DND-41 (cell line): Measurements from ENCODE around the gene HGS.
"Not testable (repeated sequence)": the region's sequence is repeated elsewhere in the genome, so short reads cannot be mapped to it uniquely, and the experiment has no call there.

ENCODE experiments used
- EZH2 ChIP-seq: IDR thresholded peaks from 3 replicates; pipeline ENCODE4 v1.6.1; 2012; ENCODE audit warnings: borderline replicate concordance, low read depth, mild to moderate bottlenecking, moderate library complexity, low read length, inconsistent platforms; ENCODE audit not compliant: severe bottlenecking
- TF ChIP-seq, protein P1 (sequence below): IDR thresholded peaks from 2 replicates; pipeline ENCODE4 v1.5.1; 2012; ENCODE audit warnings: borderline replicate concordance, low read length, moderate library complexity, mild to moderate bottlenecking; ENCODE audit not compliant: poor library complexity, severe bottlenecking; ENCODE audit errors: extremely low read depth

DNA sequence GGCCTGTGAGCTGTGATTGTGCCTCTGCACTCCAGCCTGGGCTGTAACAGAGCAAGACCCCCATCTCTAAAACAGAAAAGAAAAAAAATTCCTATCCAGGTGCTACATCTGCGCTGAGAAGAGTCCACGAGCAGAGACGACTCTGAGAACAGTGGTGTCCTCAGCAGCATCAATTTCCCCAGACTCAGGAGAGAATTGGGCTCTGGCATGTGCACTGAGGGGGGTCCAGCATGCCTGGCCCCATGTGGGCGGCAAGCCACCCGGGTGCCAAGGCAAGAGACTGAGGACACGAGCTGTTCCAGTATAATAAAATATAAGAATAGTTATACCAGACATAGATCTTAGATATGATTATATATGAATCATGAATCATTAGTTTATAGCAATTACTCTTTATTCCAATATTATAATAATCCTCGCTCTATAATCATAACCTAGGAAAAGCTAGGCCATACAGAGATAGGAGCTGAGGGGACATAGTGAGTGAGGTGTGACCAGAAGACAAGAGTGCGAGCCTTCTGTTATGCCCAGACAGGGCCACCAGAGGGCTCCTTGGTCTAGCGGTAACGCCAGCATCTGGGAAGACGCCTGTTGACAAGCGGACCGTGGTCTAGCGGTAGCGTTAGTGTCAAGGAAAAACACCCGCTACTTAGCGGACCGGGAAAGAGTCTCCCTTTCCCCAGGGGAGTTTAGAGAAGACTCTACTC is 8.1 kb upstream of the HGS start:
- TF ChIP-seq, protein P1, sequence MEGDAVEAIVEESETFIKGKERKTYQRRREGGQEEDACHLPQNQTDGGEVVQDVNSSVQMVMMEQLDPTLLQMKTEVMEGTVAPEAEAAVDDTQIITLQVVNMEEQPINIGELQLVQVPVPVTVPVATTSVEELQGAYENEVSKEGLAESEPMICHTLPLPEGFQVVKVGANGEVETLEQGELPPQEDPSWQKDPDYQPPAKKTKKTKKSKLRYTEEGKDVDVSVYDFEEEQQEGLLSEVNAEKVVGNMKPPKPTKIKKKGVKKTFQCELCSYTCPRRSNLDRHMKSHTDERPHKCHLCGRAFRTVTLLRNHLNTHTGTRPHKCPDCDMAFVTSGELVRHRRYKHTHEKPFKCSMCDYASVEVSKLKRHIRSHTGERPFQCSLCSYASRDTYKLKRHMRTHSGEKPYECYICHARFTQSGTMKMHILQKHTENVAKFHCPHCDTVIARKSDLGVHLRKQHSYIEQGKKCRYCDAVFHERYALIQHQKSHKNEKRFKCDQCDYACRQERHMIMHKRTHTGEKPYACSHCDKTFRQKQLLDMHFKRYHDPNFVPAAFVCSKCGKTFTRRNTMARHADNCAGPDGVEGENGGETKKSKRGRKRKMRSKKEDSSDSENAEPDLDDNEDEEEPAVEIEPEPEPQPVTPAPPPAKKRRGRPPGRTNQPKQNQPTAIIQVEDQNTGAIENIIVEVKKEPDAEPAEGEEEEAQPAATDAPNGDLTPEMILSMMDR, result peak; percentile 50
- not testable (repeated sequence) for TF ChIP-seq EZH2
